Endothelial cell of umbilical vein (primary cell): ENCODE measurements around the gene KRT17. TPM values are rescaled to one million over a fixed set of nuclear protein-coding genes. Genes with fewer than 3 reads are reported as not detected.

Experiments
- BruUV-seq: library from RNA; stranded (reverse); fragments of 400-500 nt; replicated peaks from 2 replicates; lab custom pipeline; 2021; lab: Mats Ljungman, UMichigan
- CTCF ChIA-PET: fragments of 300-600, 350-600 bp; sonication (Branson Sonifier 250); formaldehyde crosslinking; loops from one replicate; lab custom pipeline; 2021; ENCODE audit warnings: antibody characterized with exemption, inconsistent platforms; lab: Charles Lee
- POLR2A ChIA-PET: fragments of 300-600, 350-600 bp; sonication (Branson Sonifier 250); formaldehyde crosslinking; loops from one replicate; lab custom pipeline; 2021; ENCODE audit warnings: antibody characterized with exemption, inconsistent platforms; lab: Charles Lee
- DNase-seq: peaks from one replicate; pipeline ENCODE4 v3.0.0-alpha.2; 2011; ENCODE audit warnings: low read depth, low spot score
- FAIRE-seq: peaks from 2 replicates; lab custom pipeline; 2011; peaks lifted over from hg19 to GRCh38; lab: Jason Lieb, UNC
- H2AFZ ChIP-seq: 2 replicates; pipeline ENCODE4 v1.6.0; 2012; ENCODE audit warnings: low read depth, low read length, control low read depth, inconsistent platforms
- H3K27ac ChIP-seq: 2 replicates; pipeline ENCODE4 v1.5.1; 2011; ENCODE audit warnings: low read depth, mild to moderate bottlenecking, control low read depth, low read length, moderate library complexity; ENCODE audit not compliant: insufficient read depth
- H3K27me3 ChIP-seq, 2 experiments: 2 replicates each; pipeline versions ENCODE4 v1.6.0 to v1.6.1; 2011; ENCODE audit warnings: low read length in 2 of 2, mixed read lengths in 1 of 2; ENCODE audit not compliant: control insufficient read depth in 2 of 2, insufficient read depth in 2 of 2
- H3K36me3 ChIP-seq, 2 experiments: 2 replicates in 1 of 2; 3 replicates in 1 of 2; pipeline ENCODE4 v1.5.1; 2011; ENCODE audit warnings: low read length in 2 of 2, mild to moderate bottlenecking in 1 of 2, moderate library complexity in 1 of 2; ENCODE audit not compliant: control insufficient read depth in 2 of 2, insufficient read depth in 2 of 2; ENCODE audit errors: extremely low read depth in 1 of 2
- H3K4me1 ChIP-seq: 3 replicates; pipeline ENCODE4 v1.5.1; 2011; ENCODE audit warnings: mild to moderate bottlenecking, low read length; ENCODE audit not compliant: control insufficient read depth, insufficient read depth; ENCODE audit errors: extremely low read depth
- H3K4me2 ChIP-seq: 2 replicates; pipeline ENCODE4 v1.6.1; 2011; ENCODE audit warnings: low read length, control low read depth, mixed read lengths; ENCODE audit not compliant: insufficient read depth
- H3K4me3 ChIP-seq, 3 experiments: fragments of 200-600 bp in 1 of 3; sonication (generic), shearing (Covaris generic) in 1 of 3; replicated peaks in 1 of 3; 2 replicates each; pipeline ENCODE4 v1.5.1; 2011 to 2016; ENCODE audit warnings: control low read depth in 3 of 3, low read length in 3 of 3, mild to moderate bottlenecking in 2 of 3, inconsistent platforms in 1 of 3, low read depth in 1 of 3, moderate library complexity in 1 of 3; ENCODE audit not compliant: insufficient read depth in 1 of 3
- H3K79me2 ChIP-seq: 2 replicates; pipeline ENCODE4 v1.6.0; 2012; ENCODE audit warnings: low read length, inconsistent platforms; ENCODE audit not compliant: control insufficient read depth, insufficient read depth
- H3K9ac ChIP-seq: replicated peaks from 2 replicates; pipeline ENCODE3; 2011; ENCODE audit warnings: low read length, control low read depth; ENCODE audit not compliant: insufficient read depth; ENCODE audit errors: extremely low read depth
- H3K9me1 ChIP-seq: replicated peaks from 3 replicates; pipeline ENCODE4 v1.6.0; 2011; ENCODE audit warnings: mild to moderate bottlenecking, low read length; ENCODE audit not compliant: control insufficient read depth, insufficient read depth; ENCODE audit errors: extremely low read depth
- H3K9me3 ChIP-seq: replicated peaks from 2 replicates; pipeline ENCODE4 v1.5.1; 2012; ENCODE audit warnings: low read length, inconsistent platforms; ENCODE audit not compliant: control insufficient read depth, insufficient read depth
- H4K20me1 ChIP-seq: replicated peaks from 2 replicates; pipeline ENCODE3; 2011; ENCODE audit warnings: mild to moderate bottlenecking, low read length; ENCODE audit not compliant: control insufficient read depth, insufficient read depth; ENCODE audit errors: extremely low read depth
- CTCF ChIP-seq, 2 donors: IDR thresholded peaks; 1 replicate in 1 of 2; 2 replicates in 1 of 2; pipeline ENCODE4 v1.5.1; 2011; ENCODE audit warnings: low read length in 2 of 2, mild to moderate bottlenecking in 2 of 2, moderate library complexity in 2 of 2, control low read depth in 1 of 2, inconsistent platforms in 1 of 2, low read depth in 1 of 2; ENCODE audit not compliant: insufficient read depth in 1 of 2; ENCODE audit errors: extremely low read depth in 1 of 2
- EZH2 ChIP-seq: IDR thresholded peaks from 2 replicates; pipeline ENCODE4 v1.6.1; 2012; ENCODE audit warnings: borderline replicate concordance, low read depth, mild to moderate bottlenecking, moderate library complexity, low read length, inconsistent platforms; ENCODE audit not compliant: severe bottlenecking
- FOS ChIP-seq: IDR thresholded peaks from 2 replicates; pipeline ENCODE4 v1.6.1; 2011; ENCODE audit warnings: mild to moderate bottlenecking, low read length, moderate library complexity, borderline replicate concordance; ENCODE audit not compliant: insufficient read depth
- GATA2 ChIP-seq: IDR thresholded peaks from 2 replicates; pipeline ENCODE4 v1.7.0; 2011; ENCODE audit warnings: low read depth, mild to moderate bottlenecking, moderate library complexity, mixed read lengths, low read length; ENCODE audit not compliant: insufficient read length, insufficient read depth
- JUN ChIP-seq: IDR thresholded peaks from 2 replicates; pipeline ENCODE4 v1.6.1; 2011; ENCODE audit warnings: borderline replicate concordance, low read depth; ENCODE audit not compliant: insufficient read length, insufficient read depth
- MAX ChIP-seq: IDR thresholded peaks from 2 replicates; pipeline ENCODE4 v1.6.1; 2011; ENCODE audit not compliant: insufficient read depth, insufficient read length
- MYC ChIP-seq: IDR thresholded peaks from one replicate; pipeline ENCODE4 v1.6.1; 2011; ENCODE audit warnings: mild to moderate bottlenecking, low read depth, low read length
- POLR2A ChIP-seq: IDR thresholded peaks from 2 replicates; pipeline ENCODE4 v1.6.1; 2012; ENCODE audit warnings: low read depth, mild to moderate bottlenecking, control low read depth, low read length
- POLR2AphosphoS5 ChIP-seq: IDR thresholded peaks from 2 replicates; pipeline ENCODE4 v1.6.1; 2012; ENCODE audit warnings: low read depth, mild to moderate bottlenecking, control low read depth, low read length, moderate library complexity; ENCODE audit not compliant: insufficient read depth
- dilution Hi-C: fragments of 300-500 bp; cut with MboI; formaldehyde crosslinking; loops from one replicate; pipeline ENCODE4 v1.15.0; 2019; ENCODE audit warnings: low sequenced_read_pairs; ENCODE audit not compliant: extremely low pct_ligation_motif_present
- intact Hi-C: fragments of 100-400 bp; cut with micrococcal nuclease; formaldehyde crosslinking; loops from one replicate; pipeline ENCODE4 v1.10.0; 2022
- polyA plus RNA-seq, 4 experiments: library from polyadenylated mRNA; depleted of rRNA in 3 of 4; stranded (reverse) in 3 of 4; unstranded in 1 of 4; fragments of >200 nt; gene quantifications; 2 replicates each; pipeline versions ENCODE4 v1.2.1 to v1.2.3, GENCODE V29; 2011 to 2012; ENCODE audit warnings: missing spikeins in 1 of 4
- total RNA-seq: library from RNA; stranded (reverse); gene quantifications from 2 replicates; pipeline ENCODE4 v1.2.3, GENCODE V29; 2021

KRT17 gene
- total and polyA plus RNA-seq, 2 donors (not counting 3 experiments of a cell fraction or from before 2014, with no cell fraction given) = 0.83 to 1.6 TPM

- Histone ChIP-seq H3K79me2 (no peaks in the 10 kb centered on the region), H3K9me3 (no peaks in the 10 kb centered on the region), H3K9me1 (no peaks in the 10 kb centered on the region), H3K36me3 (no peaks in the 10 kb centered on the region), H3K4me2 (no peak overlapping the region), H3K9ac (no peak overlapping the region), H4K20me1 (no peaks in the 10 kb centered on the region), H3K4me1 (no peaks in the 10 kb centered on the region), H3K27me3 (peaks cover 0 to 1% of the 10 kb centered on the region in 2 experiments), H3K4me3 (no peak overlapping the region), H2AFZ (no peak overlapping the region), H3K27ac (no peak overlapping the region)
- DNase-seq (no peak), FAIRE-seq (no peak)
- BruUV-seq = no TSS peak
- no peak for TF ChIP-seq CTCF (IDR thresholded peaks at IDR 0.05; ENCODE audit: extremely low read depth in 1 of 2, insufficient read depth in 1 of 2, low read depth in 1 of 2, low read length in 2 of 2)
- ChIA-PET CTCF (interaction anchor here (1.1 to 8.0 kb wide), 3 partner anchors 10 to 110 kb away, joined by 5 to 369 read pairs (median 7); no protein-coding TSS in a partner anchor), POLR2A (no interaction called here)
- dilution Hi-C loops (no loop called here), intact Hi-C loops (no loop called here)
These were observed 34.5 kb upstream of the KRT17 start for GRCh38 chr17:41658846-41659245.

- Histone ChIP-seq H3K4me1 (no peaks in the 10 kb centered on the region), H3K9me3 (no peaks in the 10 kb centered on the region), H3K27me3 (peaks cover 0 to 1% of the 10 kb centered on the region in 2 experiments), H3K4me3 (no peak overlapping the region), H3K79me2 (no peaks in the 10 kb centered on the region), H2AFZ (no peak overlapping the region), H3K9ac (no peak overlapping the region), H4K20me1 (no peaks in the 10 kb centered on the region), H3K27ac (no peak overlapping the region), H3K9me1 (no peaks in the 10 kb centered on the region), H3K36me3 (no peaks in the 10 kb centered on the region), H3K4me2 (no peak overlapping the region)
- no peak for TF ChIP-seq EZH2
- no peak for TF ChIP-seq FOS
- TF ChIP-seq POLR2AphosphoS5 = no peak
- TF ChIP-seq JUN = no peak
- TF ChIP-seq CTCF (IDR thresholded peaks at IDR 0.05; ENCODE audit: extremely low read depth in 1 of 2, insufficient read depth in 1 of 2, low read depth in 1 of 2, low read length in 2 of 2) = no peak
- no peak for TF ChIP-seq MYC
- TF ChIP-seq GATA2 = no peak
- no peak for TF ChIP-seq MAX
- TF ChIP-seq POLR2A = no peak
- intact Hi-C loops (no loop called here), dilution Hi-C loops (no loop called here)
- FAIRE-seq (no peak), DNase-seq (no peak)
- POLR2A ChIA-PET = no interaction called here
- CTCF ChIA-PET = interaction anchor here (1.1 to 2.4 kb wide), 2 partner anchors 9 to 109 kb away, joined by 5 to 7 read pairs; no protein-coding TSS in a partner anchor
- no TSS peak for BruUV-seq
These were observed 33.6 kb upstream of the KRT17 start for GRCh38 chr17:41657936-41658335.
